SK-N-SH (cell line): Measurements from ENCODE around the gene RBMS1. TPM values are rescaled to one million over a fixed set of nuclear protein-coding genes. Genes with fewer than 3 reads are reported as not detected.

Source experiments
- CTCF ChIA-PET: fragments of 300-600, 350-600 bp; formaldehyde crosslinking; extraction: SDS; loops from one replicate; lab custom pipeline; 2021; lab: Yijun Ruan, JAX
- POLR2A ChIA-PET: fragments of 350-600 bp; sonication (Branson Sonifier 250); formaldehyde crosslinking; extraction: SDS; loops from one replicate; lab custom pipeline; 2020; ENCODE audit warnings: antibody characterized with exemption, inconsistent platforms; lab: Yijun Ruan, JAX
- DNase-seq: peaks from one replicate; pipeline ENCODE4 v3.0.0; 2012
- H2AFZ ChIP-seq: fragments of 200-600 bp; sonication (generic); 2 replicates; pipeline ENCODE4 v1.8.1; 2016; ENCODE audit warnings: antibody characterized with exemption, mild to moderate bottlenecking, low read depth
- H3F3A ChIP-seq: fragments of 200-600 bp; sonication (generic); replicated peaks from 2 replicates; pipeline ENCODE3; 2016; ENCODE audit warnings: antibody characterized with exemption, mild to moderate bottlenecking; ENCODE audit not compliant: insufficient read depth
- H3K27ac ChIP-seq, 2 experiments: fragments of 200-500 bp in 1 of 2; fragments of 200-600 bp in 1 of 2; sonication (Bioruptor generic) in 1 of 2; sonication (generic), shearing (Covaris generic) in 1 of 2; 2 replicates each; pipeline versions ENCODE4 v1.5.1 to v1.6.1; 2014 to 2016; ENCODE audit warnings: low read depth in 2 of 2, inconsistent platforms in 1 of 2, low read length in 1 of 2, mild to moderate bottlenecking in 1 of 2, mixed read lengths in 1 of 2
- H3K27me3 ChIP-seq: fragments of 200-600 bp; sonication (generic), shearing (Covaris generic); 2 replicates; pipeline ENCODE4 v1.6.1; 2016; ENCODE audit warnings: mixed run types; ENCODE audit not compliant: insufficient read depth
- H3K36me3 ChIP-seq, 2 experiments: fragments of 200-500 bp in 1 of 2; fragments of 200-600 bp in 1 of 2; sonication (Bioruptor generic) in 1 of 2; sonication (generic) in 1 of 2; replicated peaks in 1 of 2; 2 replicates each; pipeline versions ENCODE3 to v1.5.1; 2014 to 2016; ENCODE audit warnings: low read length in 1 of 2, mild to moderate bottlenecking in 1 of 2; ENCODE audit not compliant: insufficient read depth in 2 of 2, control insufficient read depth in 1 of 2
- H3K4me1 ChIP-seq, 2 experiments: fragments of 200-500 bp in 1 of 2; fragments of 200-600 bp in 1 of 2; sonication (Bioruptor generic) in 1 of 2; sonication (generic), shearing (Covaris generic) in 1 of 2; 2 replicates each; pipeline versions ENCODE4 v1.5.1 to v1.6.1; 2014 to 2016; ENCODE audit warnings: low read depth in 1 of 2, low read length in 1 of 2, mixed run types in 1 of 2; ENCODE audit not compliant: insufficient read depth in 2 of 2, control insufficient read depth in 1 of 2
- H3K4me2 ChIP-seq: fragments of 200-600 bp; sonication (generic), shearing (Covaris generic); 2 replicates; pipeline ENCODE4 v1.6.1; 2017; ENCODE audit warnings: mixed run types
- H3K4me3 ChIP-seq, 2 experiments: fragments of 200-500 bp in 1 of 2; fragments of 200-600 bp in 1 of 2; sonication (Bioruptor generic) in 1 of 2; sonication (generic), shearing (Covaris generic) in 1 of 2; 2 replicates each; pipeline versions ENCODE4 v1.5.1 to v1.8.1; 2014 to 2016; ENCODE audit warnings: low read depth in 2 of 2, inconsistent platforms in 1 of 2, low read length in 1 of 2, mild to moderate bottlenecking in 1 of 2, mixed read lengths in 1 of 2, moderate library complexity in 1 of 2
- H3K79me2 ChIP-seq: fragments of 200-600 bp; sonication (generic); 2 replicates; pipeline ENCODE4 v1.8.1; 2017; ENCODE audit warnings: mild to moderate bottlenecking; ENCODE audit not compliant: insufficient read depth
- H3K9ac ChIP-seq: fragments of 200-600 bp; sonication (generic); 2 replicates; pipeline ENCODE4 v1.6.1; 2017; ENCODE audit warnings: mixed run types
- H3K9me2 ChIP-seq: fragments of 200-600 bp; sonication (generic); 2 replicates; pipeline ENCODE4 v1.6.1; 2017; ENCODE audit warnings: mixed run types
- H3K9me3 ChIP-seq: fragments of 200-600 bp; sonication (generic); 2 replicates; pipeline ENCODE4 v1.6.1; 2017; ENCODE audit warnings: mixed run types, mild to moderate bottlenecking, moderate library complexity
- H4K20me1 ChIP-seq: fragments of 200-600 bp; sonication (generic); 2 replicates; pipeline ENCODE4 v1.6.1; 2017; ENCODE audit warnings: mild to moderate bottlenecking, mixed run types; ENCODE audit not compliant: insufficient read depth
- ELF1 ChIP-seq: IDR thresholded peaks from 2 replicates; pipeline ENCODE4 v1.4.0; 2012
- MAX ChIP-seq: IDR thresholded peaks from 2 replicates; pipeline ENCODE4 v1.4.0; 2012; ENCODE audit warnings: low read depth
- RCOR1 ChIP-seq: fragments of 150-350 bp; IDR thresholded peaks from 2 replicates; pipeline ENCODE4 v1.6.1; 2017; ENCODE audit warnings: antibody characterized with exemption, low read length
- REST ChIP-seq: IDR thresholded peaks from 2 replicates; pipeline ENCODE4 v1.6.1; 2012; ENCODE audit warnings: mild to moderate bottlenecking, low read depth, low read length, moderate library complexity
- RXRA ChIP-seq: IDR thresholded peaks from 2 replicates; pipeline ENCODE4 v1.4.0; 2012; ENCODE audit warnings: low read depth, mild to moderate bottlenecking, borderline replicate concordance
- ZBTB33 ChIP-seq: IDR thresholded peaks from 2 replicates; pipeline ENCODE4 v1.4.0; 2012; ENCODE audit warnings: low read depth, borderline replicate concordance
- WGBS: methylation state at CpG from one replicate; pipeline ENCODE4 v1.1.6; 2017; ENCODE audit warnings: low lambda C conversion rate; 5-methylcytosine and 5-hydroxymethylcytosine counted together
- polyA plus RNA-seq, 3 experiments: library from polyadenylated mRNA; depleted of rRNA; stranded (reverse); fragments of >200 nt; gene quantifications; 2 replicates each; pipeline ENCODE4 v1.2.3, GENCODE V29; 2012

RBMS1 gene
- polyA plus RNA-seq, 1 of the 3 experiments (the other 2 are of a cell fraction), result 56.5 TPM

GRCh38 chr2:160517731-160518130, 24.1 kb upstream of the RBMS1 start:
- Histone ChIP-seq H3K36me3 (no peaks in the 10 kb centered on the region), H3K27ac (no peak overlapping the region), H3F3A (no peaks in the 10 kb centered on the region), H3K4me2 (no peak overlapping the region), H3K9ac (no peak overlapping the region), H3K79me2 (no peaks in the 10 kb centered on the region), H3K9me2 (no peaks in the 10 kb centered on the region), H3K27me3 (no peaks in the 10 kb centered on the region), H3K4me1 (peaks cover 0 to 7% of the 10 kb centered on the region in 2 experiments; a peak in 2 of 4 replicates), H3K9me3 (no peaks in the 10 kb centered on the region), H3K4me3 (no peak overlapping the region), H4K20me1 (no peaks in the 10 kb centered on the region), H2AFZ (no peak overlapping the region)
- DNase-seq, result no peak
- CTCF ChIA-PET, result no interaction called here
- WGBS, result 70% methylated on average over 2 of the region's 2 CpGs
- POLR2A ChIA-PET, result no interaction called here
- TF ChIP-seq RCOR1 (no peak), ELF1 (no peak)

GRCh38 chr2:160516547-160517365, 23.1 kb upstream of the RBMS1 start:
- Histone ChIP-seq H4K20me1 (no peaks in the 10 kb centered on the region), H3K9me2 (no peaks in the 10 kb centered on the region), H2AFZ (no peak overlapping the region), H3K27ac (no peak overlapping the region), H3K4me3 (no peak overlapping the region), H3K79me2 (no peaks in the 10 kb centered on the region), H3K4me1 (peaks cover 0 to 14% of the 10 kb centered on the region in 2 experiments; a peak in 2 of 4 replicates), H3K36me3 (no peaks in the 10 kb centered on the region), H3K9me3 (no peaks in the 10 kb centered on the region), H3F3A (no peaks in the 10 kb centered on the region), H3K4me2 (no peak overlapping the region), H3K27me3 (no peaks in the 10 kb centered on the region), H3K9ac (no peak overlapping the region)
- ChIA-PET POLR2A (no interaction called here), CTCF (interaction anchor here (0.8 kb wide), 1 partner anchor 84 kb away, joined by 3 read pairs; no protein-coding TSS in a partner anchor)
- TF ChIP-seq RXRA (no peak), MAX (no peak), ZBTB33 (no peak), REST (no peak)
- no peak for DNase-seq
- 86% methylated on average over 10 of the region's 10 CpGs for WGBS
